ENCODE data around the gene PXN. TPM values are rescaled to one million over a fixed set of nuclear protein-coding genes. Genes with fewer than 3 reads are reported as not detected.

Gene PXN
- total and polyA plus RNA-seq, 2 experiments from 2014 or later = 38.4 to 76.0 TPM

GRCh38 chr12:120242971-120243699, 22.4 kb downstream of the PXN start:
- Histone ChIP-seq H3K4me1 (ENCODE audit: insufficient read depth) (peaks cover 23% of the 10 kb centered on the region), H3K36me3 (ENCODE audit: insufficient read depth) (no peaks in the 10 kb centered on the region; the same call in 1 of the 2 replicates), H3K4me2 (no peak overlapping the region), H3F3A (replicated peaks; ENCODE audit: low read depth) (0 out of 2 replicates have a peak, but pooled peaks cover 3% of the 10 kb centered on the region), H3K9me2 (ENCODE audit: insufficient read depth) (no peaks in the 10 kb centered on the region), H3K27me3 (ENCODE audit: insufficient read depth) (no peaks in the 10 kb centered on the region), H4K20me1 (replicated peaks; ENCODE audit: insufficient read depth) (peaks cover 15% of the 10 kb centered on the region), H3K79me2 (replicated peaks; ENCODE audit: insufficient read depth) (peaks cover 98% of the 10 kb centered on the region), H2AFZ (no peak overlapping the region), H3K27ac (ENCODE audit: low read depth) (no peak overlapping the region), H3K4me3 (no peak overlapping the region)
- TF ChIP-seq JUNB (IDR thresholded peaks at IDR 0.05; ENCODE audit: unreplicated experiment) (no peak), ZNF331 (CRISPR knock-in tag; IDR thresholded peaks at IDR 0.05; ENCODE audit: low read depth) (no peak)
- ATAC-seq (no peak), DNase-seq (ENCODE audit: low spot score) (no peak)
- Mint-ChIP-seq H3K27me3 (ENCODE audit: insufficient read depth, low read depth, poor library complexity) (peaks cover 8% of the 10 kb centered on the region), H3K4me1 (peaks cover 40% of the 10 kb centered on the region), H3K4me3 (no peak overlapping the region), H3K9me3 (no peaks in the 10 kb centered on the region), H3K27ac (no peak overlapping the region), H3K36me3 (ENCODE audit: low read depth) (no peaks in the 10 kb centered on the region; the same call in 2 of the 3 replicates)

GRCh38 chr12:120242275-120242799, 23.2 kb downstream of the PXN start:
- Histone ChIP-seq H3K27ac (ENCODE audit: low read depth) (no peak overlapping the region), H2AFZ (no peak overlapping the region), H3K79me2 (replicated peaks; ENCODE audit: insufficient read depth) (peaks cover 97% of the 10 kb centered on the region), H4K20me1 (replicated peaks; ENCODE audit: insufficient read depth) (peaks cover 17% of the 10 kb centered on the region), H3K4me2 (no peak overlapping the region), H3K4me1 (ENCODE audit: insufficient read depth) (peaks cover 23% of the 10 kb centered on the region), H3K9me2 (ENCODE audit: insufficient read depth) (no peaks in the 10 kb centered on the region), H3F3A (replicated peaks; ENCODE audit: low read depth) (0 out of 2 replicates have a peak, but pooled peaks cover 3% of the 10 kb centered on the region), H3K27me3 (ENCODE audit: insufficient read depth) (no peaks in the 10 kb centered on the region), H3K36me3 (ENCODE audit: insufficient read depth) (no peaks in the 10 kb centered on the region; the same call in 1 of the 2 replicates), H3K4me3 (no peak overlapping the region)
- Mint-ChIP-seq H3K36me3 (ENCODE audit: low read depth) (no peaks in the 10 kb centered on the region; the same call in 2 of the 3 replicates), H3K9me3 (no peaks in the 10 kb centered on the region), H3K4me1 (peaks cover 42% of the 10 kb centered on the region), H3K4me3 (no peak overlapping the region), H3K27me3 (ENCODE audit: insufficient read depth, low read depth, poor library complexity) (peaks cover 9% of the 10 kb centered on the region), H3K27ac (peak overlapping the region; percentile 28; the same call in 1 of the 2 replicates)
- DNase-seq (ENCODE audit: low spot score) (no peak), ATAC-seq (no peak)
- no peak for TF ChIP-seq STAT1 (IDR thresholded peaks at IDR 0.05; ENCODE audit: unreplicated experiment)
- no peak for TF ChIP-seq EZH2phosphoT487 (IDR thresholded peaks at IDR 0.05; ENCODE audit: unreplicated experiment)
- TF ChIP-seq REST (IDR thresholded peaks at IDR 0.05; ENCODE audit: unreplicated experiment) = no peak
- TF ChIP-seq CTCF (conservative IDR thresholded peaks at IDR 0.05; ENCODE audit: low read depth in 2 of 2) = no peak
- no peak for TF ChIP-seq POLR2AphosphoS5 (IDR thresholded peaks at IDR 0.05; ENCODE audit: low read depth)
- TF ChIP-seq JUNB (IDR thresholded peaks at IDR 0.05; ENCODE audit: unreplicated experiment) = no peak
- no peak for TF ChIP-seq CREB1 (CRISPR knock-in tag; IDR thresholded peaks at IDR 0.05; ENCODE audit: low read depth)
- no peak for TF ChIP-seq EZH2 (IDR thresholded peaks at IDR 0.05; ENCODE audit: low read depth, unreplicated experiment)
- TF ChIP-seq ZNF114 (CRISPR knock-in tag; IDR thresholded peaks at IDR 0.05) = no peak
- TF ChIP-seq NANOG (IDR thresholded peaks at IDR 0.05; ENCODE audit: borderline replicate concordance) = no peak
- no peak for TF ChIP-seq ZNF331 (CRISPR knock-in tag; IDR thresholded peaks at IDR 0.05; ENCODE audit: low read depth)
- TF ChIP-seq ETS1 (IDR thresholded peaks at IDR 0.05) = no peak

All from GM23338 (cell line).